Fibroblast of lung (primary cell): Measurements from ENCODE around the gene CELA1.

Experiments
- CTCF ChIP-seq, 2 donors: IDR thresholded peaks in 1 of 2; conservative IDR thresholded peaks in 1 of 2; 1 replicate in 1 of 2; 2 replicates in 1 of 2; pipeline ENCODE4 v1.5.1; 2011 to 2012; ENCODE audit warnings: low read length in 2 of 2, control low read depth in 1 of 2, inconsistent platforms in 1 of 2, low read depth in 1 of 2, mild to moderate bottlenecking in 1 of 2
- EZH2 ChIP-seq: IDR thresholded peaks from 2 replicates; pipeline ENCODE4 v1.5.1; 2012; ENCODE audit warnings: low read length, control low read depth, mild to moderate bottlenecking; ENCODE audit errors: missing control alignments

GRCh38 chr12:51324953-51325352, 21.5 kb downstream of the CELA1 start:
- TF ChIP-seq CTCF (conservative IDR thresholded peaks at IDR 0.05 in 1 of 2, IDR thresholded peaks at IDR 0.05 in 1 of 2; ENCODE audit: low read depth in 1 of 2, low read length in 2 of 2) = no peak
- no peak for TF ChIP-seq EZH2
